WERI-Rb-1 (cell line): ENCODE measurements around the gene ANKRD7.
A peak's percentile ranks its signal among the peaks of the same experiment; 100 is the strongest.

Source experiments
- DNase-seq: peaks from one replicate; pipeline ENCODE4 v3.0.0-alpha.2; 2020
- H3K27ac ChIP-seq: fragments of 250-450 bp; sonication (Bioruptor Pico); 2 replicates; pipeline ENCODE4 v1.5.1; 2020; ENCODE audit warnings: mild to moderate bottlenecking, moderate library complexity
- H3K27me3 ChIP-seq: fragments of 250-450 bp; sonication (Bioruptor Pico); 2 replicates; pipeline ENCODE4 v1.5.1; 2021; ENCODE audit warnings: mild to moderate bottlenecking, low read depth, moderate library complexity; ENCODE audit not compliant: insufficient read depth, severe bottlenecking
- H3K36me3 ChIP-seq: fragments of 250-450 bp; sonication (Bioruptor Pico); 2 replicates; pipeline ENCODE4 v1.5.1; 2020; ENCODE audit warnings: mild to moderate bottlenecking, moderate library complexity
- H3K4me3 ChIP-seq: 2 replicates; pipeline ENCODE4 v1.5.1; 2011; ENCODE audit warnings: low read depth, mild to moderate bottlenecking, control low read depth, low read length
- H3K9me3 ChIP-seq: fragments of 250-450 bp; sonication (Bioruptor Pico); 2 replicates; pipeline ENCODE4 v1.5.1; 2021; ENCODE audit warnings: mild to moderate bottlenecking, moderate library complexity; ENCODE audit not compliant: severe bottlenecking
- TF ChIP-seq, protein P1 (sequence below): IDR thresholded peaks from 2 replicates; pipeline ENCODE4 v1.5.1; 2011; ENCODE audit warnings: low read depth, mild to moderate bottlenecking, control low read depth, inconsistent platforms, low read length

The ANKRD7 gene

DNA sequence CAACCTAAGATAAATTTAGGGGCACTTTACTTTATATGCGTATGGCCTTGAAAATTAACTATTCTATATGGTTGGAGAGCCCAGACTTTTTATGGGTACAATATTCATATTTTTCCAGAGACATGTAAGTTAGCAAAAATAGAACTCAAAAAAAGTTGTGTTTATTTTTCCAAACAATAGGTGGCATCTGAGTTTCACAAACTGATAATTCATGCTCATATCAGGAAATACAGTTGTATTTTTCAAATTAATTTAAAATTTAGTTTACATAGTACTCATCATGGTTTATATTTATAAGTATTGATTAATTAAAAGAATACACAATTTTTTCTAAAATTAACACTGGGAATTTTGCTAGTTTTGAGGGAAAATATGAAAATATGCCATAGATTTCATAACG, 34.6 kb downstream of the ANKRD7 start:
- Histone ChIP-seq H3K27ac (no peak overlapping the region), H3K36me3 (no peaks in the 10 kb centered on the region), H3K9me3 (no peaks in the 10 kb centered on the region), H3K27me3 (no peaks in the 10 kb centered on the region), H3K4me3 (no peak overlapping the region)
- no peak for DNase-seq
- TF ChIP-seq, protein P1, sequence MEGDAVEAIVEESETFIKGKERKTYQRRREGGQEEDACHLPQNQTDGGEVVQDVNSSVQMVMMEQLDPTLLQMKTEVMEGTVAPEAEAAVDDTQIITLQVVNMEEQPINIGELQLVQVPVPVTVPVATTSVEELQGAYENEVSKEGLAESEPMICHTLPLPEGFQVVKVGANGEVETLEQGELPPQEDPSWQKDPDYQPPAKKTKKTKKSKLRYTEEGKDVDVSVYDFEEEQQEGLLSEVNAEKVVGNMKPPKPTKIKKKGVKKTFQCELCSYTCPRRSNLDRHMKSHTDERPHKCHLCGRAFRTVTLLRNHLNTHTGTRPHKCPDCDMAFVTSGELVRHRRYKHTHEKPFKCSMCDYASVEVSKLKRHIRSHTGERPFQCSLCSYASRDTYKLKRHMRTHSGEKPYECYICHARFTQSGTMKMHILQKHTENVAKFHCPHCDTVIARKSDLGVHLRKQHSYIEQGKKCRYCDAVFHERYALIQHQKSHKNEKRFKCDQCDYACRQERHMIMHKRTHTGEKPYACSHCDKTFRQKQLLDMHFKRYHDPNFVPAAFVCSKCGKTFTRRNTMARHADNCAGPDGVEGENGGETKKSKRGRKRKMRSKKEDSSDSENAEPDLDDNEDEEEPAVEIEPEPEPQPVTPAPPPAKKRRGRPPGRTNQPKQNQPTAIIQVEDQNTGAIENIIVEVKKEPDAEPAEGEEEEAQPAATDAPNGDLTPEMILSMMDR, result no peak

DNA sequence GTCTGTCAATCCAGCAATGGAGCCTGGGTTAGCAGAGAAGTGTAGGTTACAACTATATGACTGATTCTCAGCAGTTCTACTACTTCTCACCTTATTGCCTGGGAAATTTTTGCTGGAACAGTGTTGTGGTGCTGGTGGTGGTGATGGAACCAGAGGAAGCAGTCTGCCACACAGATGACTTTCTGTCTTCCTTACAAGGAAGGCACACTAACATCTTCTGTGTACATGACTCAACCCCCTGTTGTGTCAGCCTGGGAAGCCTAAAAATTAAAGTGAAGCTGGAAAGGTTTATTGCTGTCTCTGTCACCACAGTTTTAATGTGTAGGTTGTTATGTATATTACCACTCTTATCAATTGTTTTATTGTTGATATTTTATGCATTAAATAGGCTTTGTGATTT, 40.3 kb downstream of the ANKRD7 start:
- DNase-seq, result no peak
- H3K27me3 ChIP-seq, result no peaks in the 10 kb centered on the region
- no peaks in the 10 kb centered on the region for H3K36me3 ChIP-seq
- TF ChIP-seq, protein P1, result no peak
- no peak overlapping the region for H3K27ac ChIP-seq
- no peak overlapping the region for H3K4me3 ChIP-seq
- H3K9me3 ChIP-seq, result no peaks in the 10 kb centered on the region

DNA sequence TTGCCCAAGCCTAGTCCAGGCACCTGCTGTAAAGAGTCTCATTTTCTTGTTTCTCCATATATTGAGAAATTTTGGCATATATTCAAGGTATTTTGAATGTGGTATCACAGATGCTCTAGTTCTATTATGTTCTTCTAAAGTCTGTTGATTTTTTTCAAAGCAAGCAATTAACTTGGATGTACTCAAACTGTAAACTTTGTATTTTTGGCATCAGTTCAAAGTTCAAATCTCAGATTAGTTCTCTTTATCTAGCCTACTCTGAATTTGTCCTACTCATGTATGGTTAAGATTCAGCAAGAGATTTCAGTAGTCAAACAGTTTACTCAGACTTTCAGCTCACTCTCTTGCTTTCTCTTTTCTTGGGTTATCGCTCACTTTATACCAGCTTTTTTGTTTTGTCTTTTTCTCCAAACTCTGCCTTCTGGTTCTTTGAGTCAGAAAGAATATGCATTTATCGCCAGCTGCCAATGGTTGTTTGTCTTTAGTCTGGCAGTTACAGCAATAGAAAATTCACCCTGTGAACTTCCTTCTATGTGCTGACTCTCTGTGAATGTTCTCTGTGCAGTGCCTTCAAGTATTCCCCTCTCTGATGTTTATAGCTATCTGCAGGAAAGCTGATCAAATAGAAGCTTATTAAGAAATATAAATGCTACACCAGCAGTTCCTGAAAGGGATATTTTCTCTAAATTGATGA, 56.0 kb downstream of the ANKRD7 start:
- no peak overlapping the region for H3K27ac ChIP-seq
- TF ChIP-seq, protein P1, result no peak
- H3K4me3 ChIP-seq, result no peak overlapping the region
- DNase-seq, result no peak
- H3K36me3 ChIP-seq, result no peaks in the 10 kb centered on the region
- no peaks in the 10 kb centered on the region for H3K9me3 ChIP-seq
- H3K27me3 ChIP-seq, result no peaks in the 10 kb centered on the region

DNA sequence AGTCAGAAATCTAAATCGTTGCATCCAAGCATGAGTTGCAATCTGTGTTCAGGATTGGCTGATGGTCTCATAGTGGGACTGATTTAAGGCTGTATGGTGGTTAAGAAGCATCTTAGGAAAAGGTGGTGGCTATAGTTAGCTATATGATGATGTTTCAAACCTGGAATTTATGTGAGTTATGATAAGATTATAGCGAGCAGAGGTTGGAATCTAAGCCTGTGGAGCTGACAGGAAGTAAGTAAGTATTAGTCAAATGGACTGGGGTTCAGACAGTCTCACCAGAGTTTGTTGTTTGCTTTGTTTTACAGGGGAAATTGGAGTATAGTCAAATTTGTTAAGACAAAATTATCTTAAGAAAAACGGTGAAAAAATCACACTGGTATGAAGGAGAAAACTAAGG, 56.7 kb downstream of the ANKRD7 start:
- Histone ChIP-seq H3K27me3 (no peaks in the 10 kb centered on the region), H3K9me3 (no peaks in the 10 kb centered on the region), H3K27ac (no peak overlapping the region), H3K4me3 (no peak overlapping the region), H3K36me3 (no peaks in the 10 kb centered on the region)
- DNase-seq, result no peak
- TF ChIP-seq, protein P1, result no peak

DNA sequence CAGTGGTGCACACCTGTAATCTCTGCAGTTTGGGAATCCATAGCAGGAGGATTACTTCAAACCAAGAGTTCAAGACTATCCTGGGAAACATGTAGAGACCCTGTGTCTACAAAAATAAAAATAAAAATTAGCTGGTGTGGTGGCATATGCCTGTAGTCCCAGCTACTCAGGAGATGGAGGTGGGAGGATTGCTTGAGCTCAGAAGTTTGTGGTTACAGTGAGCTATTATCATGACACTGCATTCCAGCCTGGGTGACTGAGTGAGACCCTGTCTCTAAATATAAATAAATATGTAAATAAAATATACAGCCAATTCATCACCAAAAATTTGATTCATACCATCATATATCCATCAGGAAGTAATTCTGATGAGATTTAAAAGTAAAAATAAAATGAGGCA, 60.9 kb downstream of the ANKRD7 start:
- no peak for DNase-seq
- no peak overlapping the region for H3K27ac ChIP-seq
- TF ChIP-seq, protein P1, result no peak
- no peaks in the 10 kb centered on the region for H3K27me3 ChIP-seq
- no peaks in the 10 kb centered on the region for H3K9me3 ChIP-seq
- H3K4me3 ChIP-seq, result no peak overlapping the region
- H3K36me3 ChIP-seq, result no peaks in the 10 kb centered on the region

DNA sequence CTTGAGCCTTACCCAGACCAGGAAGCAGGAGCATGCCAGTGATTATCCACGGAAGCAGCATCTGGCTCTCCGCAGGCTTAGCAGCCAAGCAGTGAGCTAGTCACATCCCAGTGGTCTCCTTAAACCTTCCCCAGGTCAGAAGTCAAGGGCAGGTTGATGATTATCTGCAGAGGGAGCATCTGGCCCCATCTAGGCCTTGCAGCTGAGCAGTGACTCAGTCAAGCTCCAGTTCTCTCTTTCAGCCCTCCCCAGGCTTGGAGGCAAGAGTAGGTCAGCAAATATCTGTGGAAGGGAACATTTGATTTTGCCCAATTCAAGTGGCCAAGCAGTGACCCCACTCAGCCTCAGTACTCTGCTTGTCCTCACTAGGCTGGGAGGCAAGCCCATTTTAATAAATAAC, 61.6 kb downstream of the ANKRD7 start:
- TF ChIP-seq, protein P1, result no peak
- Histone ChIP-seq H3K27me3 (no peaks in the 10 kb centered on the region), H3K27ac (no peak overlapping the region), H3K9me3 (no peaks in the 10 kb centered on the region), H3K36me3 (no peaks in the 10 kb centered on the region), H3K4me3 (no peak overlapping the region)
- peak; percentile 20 for DNase-seq
